SU-DHL-6 (cell line): Measurements from ENCODE around the gene ZNF365.

Source experiments
- H2AFZ ChIP-seq: fragments of 200-600 bp; sonication (generic); 2 replicates; pipeline ENCODE4 v1.6.1; 2014; ENCODE audit warnings: low read depth, mild to moderate bottlenecking, moderate library complexity, mixed read lengths, antibody characterized with exemption, low read length; ENCODE audit not compliant: severe bottlenecking
- H3F3A ChIP-seq: fragments of 200-600 bp; shearing (Covaris generic); 2 replicates; pipeline ENCODE4 v1.6.0; 2016; ENCODE audit warnings: antibody characterized with exemption, mild to moderate bottlenecking; ENCODE audit not compliant: insufficient read depth
- H3K27ac ChIP-seq: fragments of 200-600 bp; sonication (generic); 2 replicates; pipeline ENCODE4 v1.5.1; 2016; ENCODE audit warnings: low read depth, mild to moderate bottlenecking, low read length, moderate library complexity, mixed read lengths
- H3K27me3 ChIP-seq: fragments of 200-600 bp; sonication (generic), shearing (Covaris generic); 2 replicates; pipeline ENCODE4 v1.6.0; 2014; ENCODE audit warnings: mild to moderate bottlenecking, low read length
- H3K36me3 ChIP-seq: fragments of 200-600 bp; sonication (generic); 2 replicates; pipeline ENCODE4 v1.6.1; 2014; ENCODE audit warnings: mild to moderate bottlenecking, low read length, mixed read lengths
- H3K4me2 ChIP-seq: fragments of 300-600, 200-600 bp; shearing (Covaris generic), sonication (generic); 2 replicates; pipeline ENCODE4 v1.6.0; 2014; ENCODE audit warnings: low read length, low read depth, mild to moderate bottlenecking; ENCODE audit not compliant: poor library complexity, severe bottlenecking
- H3K4me3 ChIP-seq: fragments of 200-600 bp; sonication (generic); 2 replicates; pipeline ENCODE4 v1.5.1; 2014; ENCODE audit warnings: antibody characterized with exemption, low read length, mild to moderate bottlenecking, mixed read lengths; ENCODE audit not compliant: insufficient read depth, poor library complexity, severe bottlenecking
- H3K79me2 ChIP-seq: fragments of 200-600 bp; sonication (generic); 2 replicates; pipeline ENCODE4 v1.6.1; 2014; ENCODE audit warnings: mild to moderate bottlenecking, low read length, moderate library complexity; ENCODE audit not compliant: insufficient read depth
- H3K9ac ChIP-seq: fragments of 200-600 bp; sonication (generic); 2 replicates; pipeline ENCODE4 v1.7.0; 2014; ENCODE audit warnings: mild to moderate bottlenecking, low read length
- H3K9me2 ChIP-seq: fragments of 200-600 bp; sonication (generic); replicated peaks from 2 replicates; pipeline ENCODE4 v1.6.1; 2014; ENCODE audit warnings: low read length; ENCODE audit not compliant: insufficient read depth
- H3K9me3 ChIP-seq: fragments of 200-600 bp; sonication (generic); 2 replicates; pipeline ENCODE4 v1.6.1; 2014; ENCODE audit warnings: low read length, mixed read lengths; ENCODE audit not compliant: insufficient read depth
- H4K20me1 ChIP-seq: fragments of 200-600 bp; sonication (generic); 2 replicates; pipeline ENCODE4 v1.6.1; 2014; ENCODE audit warnings: low read depth, mild to moderate bottlenecking, antibody characterized with exemption, low read length, moderate library complexity, mixed read lengths
- EZH2phosphoT487 ChIP-seq: fragments of 200-600 bp; sonication (generic), shearing (Covaris generic); conservative IDR thresholded peaks from 2 replicates; pipeline ENCODE4 v1.6.1; 2018; ENCODE audit warnings: mild to moderate bottlenecking, antibody characterized with exemption, low read length, moderate library complexity, mixed read lengths
- TF ChIP-seq, protein P1 (sequence below): fragments of 200-600 bp; sonication (generic); IDR thresholded peaks from one replicate; pipeline ENCODE4 v1.5.1; 2017; ENCODE audit warnings: antibody characterized with exemption, mild to moderate bottlenecking, low read length, moderate library complexity; ENCODE audit not compliant: insufficient read depth, poor library complexity, severe bottlenecking

Gene ZNF365

GRCh38 chr10:62388328-62388727 is 14.2 kb downstream of the ZNF365 start:
- Histone ChIP-seq H3K9me2 (no peaks in the 10 kb centered on the region; the same call in 1 of the 2 replicates), H3K36me3 (no peaks in the 10 kb centered on the region), H3K4me3 (no peak overlapping the region), H3K27ac (no peak overlapping the region), H4K20me1 (no peaks in the 10 kb centered on the region), H3K9me3 (no peaks in the 10 kb centered on the region), H3K4me2 (no peak overlapping the region), H3K9ac (no peak overlapping the region), H3K79me2 (no peaks in the 10 kb centered on the region), H3F3A (no peaks in the 10 kb centered on the region), H3K27me3 (no peaks in the 10 kb centered on the region), H2AFZ (no peak overlapping the region)
- no peak for TF ChIP-seq EZH2phosphoT487
- TF ChIP-seq, protein P1, sequence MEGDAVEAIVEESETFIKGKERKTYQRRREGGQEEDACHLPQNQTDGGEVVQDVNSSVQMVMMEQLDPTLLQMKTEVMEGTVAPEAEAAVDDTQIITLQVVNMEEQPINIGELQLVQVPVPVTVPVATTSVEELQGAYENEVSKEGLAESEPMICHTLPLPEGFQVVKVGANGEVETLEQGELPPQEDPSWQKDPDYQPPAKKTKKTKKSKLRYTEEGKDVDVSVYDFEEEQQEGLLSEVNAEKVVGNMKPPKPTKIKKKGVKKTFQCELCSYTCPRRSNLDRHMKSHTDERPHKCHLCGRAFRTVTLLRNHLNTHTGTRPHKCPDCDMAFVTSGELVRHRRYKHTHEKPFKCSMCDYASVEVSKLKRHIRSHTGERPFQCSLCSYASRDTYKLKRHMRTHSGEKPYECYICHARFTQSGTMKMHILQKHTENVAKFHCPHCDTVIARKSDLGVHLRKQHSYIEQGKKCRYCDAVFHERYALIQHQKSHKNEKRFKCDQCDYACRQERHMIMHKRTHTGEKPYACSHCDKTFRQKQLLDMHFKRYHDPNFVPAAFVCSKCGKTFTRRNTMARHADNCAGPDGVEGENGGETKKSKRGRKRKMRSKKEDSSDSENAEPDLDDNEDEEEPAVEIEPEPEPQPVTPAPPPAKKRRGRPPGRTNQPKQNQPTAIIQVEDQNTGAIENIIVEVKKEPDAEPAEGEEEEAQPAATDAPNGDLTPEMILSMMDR, result no peak

DNA sequence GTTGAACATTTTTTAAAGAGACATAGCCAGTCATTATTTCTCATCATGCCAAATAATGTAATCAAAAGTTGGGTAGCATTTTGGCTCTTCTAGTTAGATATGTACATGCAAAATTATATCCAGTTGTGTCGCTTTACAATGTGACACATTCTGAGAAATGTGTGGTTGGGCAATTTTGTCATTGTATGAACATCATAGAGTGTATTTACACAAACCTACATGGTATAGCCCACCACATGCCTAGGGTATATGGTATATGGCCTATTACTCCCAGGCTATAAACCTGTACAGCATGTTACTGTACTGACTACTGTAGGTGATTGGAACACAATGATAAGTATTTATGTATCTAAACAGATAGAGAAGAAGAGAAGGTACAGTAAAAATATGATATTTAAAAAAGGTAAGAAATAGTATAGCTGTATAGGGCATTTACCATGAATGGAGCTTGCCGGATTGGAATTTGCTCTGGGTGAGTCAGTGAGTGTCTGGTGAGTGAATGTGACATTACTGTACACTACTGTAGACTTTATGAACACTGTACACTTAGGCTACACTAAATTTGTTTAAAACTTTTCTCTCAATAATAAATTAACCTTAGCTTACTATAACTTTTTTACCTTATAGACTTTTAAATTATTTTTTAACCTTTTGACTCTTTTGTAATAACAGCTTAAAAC is 16.5 kb downstream of the ZNF365 start:
- Histone ChIP-seq H3K4me2 (no peak overlapping the region), H3K9me2 (no peaks in the 10 kb centered on the region; the same call in 1 of the 2 replicates), H3K27ac (no peak overlapping the region), H3K9me3 (no peaks in the 10 kb centered on the region), H3K27me3 (no peaks in the 10 kb centered on the region), H3K4me3 (no peak overlapping the region), H4K20me1 (no peaks in the 10 kb centered on the region), H3F3A (no peaks in the 10 kb centered on the region), H3K79me2 (no peaks in the 10 kb centered on the region), H2AFZ (no peak overlapping the region), H3K36me3 (no peaks in the 10 kb centered on the region), H3K9ac (no peak overlapping the region)
- TF ChIP-seq, protein P1, result no peak
- no peak for TF ChIP-seq EZH2phosphoT487

DNA sequence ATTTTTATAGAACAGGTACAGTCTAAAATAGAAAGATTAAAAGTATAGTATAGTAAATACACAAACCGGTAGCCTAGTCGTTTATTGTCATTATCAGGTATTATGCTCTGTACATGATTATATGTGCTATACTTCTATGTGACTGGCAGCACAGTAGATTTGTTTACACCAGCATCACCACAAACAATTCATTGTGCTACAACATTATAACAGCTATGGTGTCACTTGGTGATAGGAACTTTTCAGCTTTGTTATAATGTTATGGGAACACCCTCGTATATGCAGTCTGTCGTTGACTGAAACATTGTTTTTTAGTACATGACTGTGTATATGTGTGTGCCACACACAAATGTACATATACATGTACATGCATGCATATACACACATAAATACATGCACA is 19.1 kb downstream of the ZNF365 start:
- H3K27me3 ChIP-seq, result no peaks in the 10 kb centered on the region
- H3K27ac ChIP-seq, result no peak overlapping the region
- no peaks in the 10 kb centered on the region for H3K9me2 ChIP-seq
- H2AFZ ChIP-seq, result no peak overlapping the region
- no peak overlapping the region for H3K9ac ChIP-seq
- TF ChIP-seq EZH2phosphoT487, result no peak
- TF ChIP-seq, protein P1, result no peak
- no peaks in the 10 kb centered on the region for H3K79me2 ChIP-seq
- no peak overlapping the region for H3K4me3 ChIP-seq
- H3K9me3 ChIP-seq, result no peaks in the 10 kb centered on the region
- no peak overlapping the region for H3K4me2 ChIP-seq
- no peaks in the 10 kb centered on the region for H3F3A ChIP-seq
- H3K36me3 ChIP-seq, result no peaks in the 10 kb centered on the region
- no peaks in the 10 kb centered on the region for H4K20me1 ChIP-seq
